Thyroid gland (tissue), 4 donors: ENCODE data around the gene PPP2R5C. TPM values are rescaled to one million over a fixed set of nuclear protein-coding genes. Genes with fewer than 3 reads are reported as not detected.

ENCODE experiments used
- DNase-seq, 2 donors: peaks; one replicate each; pipeline ENCODE4 v3.0.0-alpha.2; 2019
- H3K27ac ChIP-seq, 3 donors: fragments of 200-600 bp; sonication (generic); 1 replicate in 2 of 3; 2 replicates in 1 of 3; pipeline ENCODE4 v1.5.1; 2016 to 2019; ENCODE audit warnings: mild to moderate bottlenecking in 1 of 3, moderate library complexity in 1 of 3
- H3K27me3 ChIP-seq: fragments of 200-600 bp; sonication (generic); one replicate; pipeline ENCODE4 v1.5.1; 2019
- H3K36me3 ChIP-seq, 2 donors: fragments of 200-600 bp; sonication (generic); one replicate each; pipeline ENCODE4 v1.5.1; 2016 to 2019
- H3K4me1 ChIP-seq, 2 donors: fragments of 200-600 bp; sonication (generic); one replicate each; pipeline ENCODE4 v1.5.1; 2017 to 2019
- H3K4me3 ChIP-seq, 3 donors: fragments of 200-600 bp; sonication (generic); replicated peaks in 1 of 3; 1 replicate in 2 of 3; 2 replicates in 1 of 3; pipeline ENCODE4 v1.5.1; 2016; ENCODE audit warnings: mild to moderate bottlenecking in 1 of 3
- H3K9me3 ChIP-seq: fragments of 200-600 bp; sonication (generic); one replicate; pipeline ENCODE4 v1.5.1; 2017
- POLR2A ChIP-seq, 2 donors: fragments of 450-650 bp; IDR thresholded peaks; one replicate each; pipeline ENCODE4 v1.6.1; 2017; ENCODE audit warnings: antibody characterized with exemption in 2 of 2, mild to moderate bottlenecking in 2 of 2, moderate library complexity in 1 of 2
- WGBS, 2 donors: methylation state at CpG; one replicate each; pipeline ENCODE4 v1.1.5; 2017; 5-methylcytosine and 5-hydroxymethylcytosine counted together
- intact Hi-C: fragments of 100-400 bp; cut with DNase I; formaldehyde crosslinking; loops from one replicate; pipeline ENCODE4 v1.15.1; 2023
- total RNA-seq, 4 donors: library from RNA; depleted of rRNA; stranded (reverse); fragments of >200 nt; gene quantifications; one replicate each; pipeline ENCODE4 v1.2.3, GENCODE V29; 2016
- TF ChIP-seq, protein P1 (sequence below), 6 experiments: fragments of 200-600 bp in 3 of 6; fragments of 450-650 bp in 3 of 6; sonication (generic) in 3 of 6; IDR thresholded peaks; one replicate each; pipeline ENCODE4 v1.5.1; 2016 to 2019; ENCODE audit warnings: antibody characterized with exemption in 6 of 6, mild to moderate bottlenecking in 2 of 6, inconsistent platforms in 1 of 6, moderate library complexity in 1 of 6

PPP2R5C gene
- total RNA-seq, 4 donors from 2014 or later, result 105 to 209 (median 141) TPM

DNA sequence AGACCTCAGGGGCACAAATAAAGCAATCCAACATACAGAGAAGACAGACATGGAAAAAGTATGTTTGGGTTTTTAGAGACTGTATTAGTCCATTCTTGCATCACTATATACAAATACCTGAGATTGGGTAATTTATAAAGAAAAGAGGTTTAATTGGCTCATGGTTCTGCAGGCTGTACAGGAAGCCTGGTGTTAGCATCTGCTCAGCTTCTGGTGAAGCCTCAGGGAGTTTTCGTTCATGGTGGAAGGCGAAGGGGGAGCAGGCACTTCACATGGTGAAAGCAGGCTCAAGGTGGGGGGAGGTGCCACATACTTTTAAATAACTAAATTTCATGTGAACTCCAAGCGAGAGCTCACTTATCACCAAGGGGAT lies 3.7 kb upstream of the PPP2R5C start:
- H3K4me1 ChIP-seq, result peaks cover 5 to 9% of the 10 kb centered on the region in 2 donors
- no peak overlapping the region for H3K4me3 ChIP-seq
- 89 to 96% methylated on average over 3 of the region's 3 CpGs for WGBS, 2 donors
- H3K9me3 ChIP-seq, result no peaks in the 10 kb centered on the region
- intact Hi-C loops, result loop anchor here (5.0 kb wide), 1 partner anchor 51 kb away; no protein-coding TSS in a partner anchor
- TF ChIP-seq, protein P1, sequence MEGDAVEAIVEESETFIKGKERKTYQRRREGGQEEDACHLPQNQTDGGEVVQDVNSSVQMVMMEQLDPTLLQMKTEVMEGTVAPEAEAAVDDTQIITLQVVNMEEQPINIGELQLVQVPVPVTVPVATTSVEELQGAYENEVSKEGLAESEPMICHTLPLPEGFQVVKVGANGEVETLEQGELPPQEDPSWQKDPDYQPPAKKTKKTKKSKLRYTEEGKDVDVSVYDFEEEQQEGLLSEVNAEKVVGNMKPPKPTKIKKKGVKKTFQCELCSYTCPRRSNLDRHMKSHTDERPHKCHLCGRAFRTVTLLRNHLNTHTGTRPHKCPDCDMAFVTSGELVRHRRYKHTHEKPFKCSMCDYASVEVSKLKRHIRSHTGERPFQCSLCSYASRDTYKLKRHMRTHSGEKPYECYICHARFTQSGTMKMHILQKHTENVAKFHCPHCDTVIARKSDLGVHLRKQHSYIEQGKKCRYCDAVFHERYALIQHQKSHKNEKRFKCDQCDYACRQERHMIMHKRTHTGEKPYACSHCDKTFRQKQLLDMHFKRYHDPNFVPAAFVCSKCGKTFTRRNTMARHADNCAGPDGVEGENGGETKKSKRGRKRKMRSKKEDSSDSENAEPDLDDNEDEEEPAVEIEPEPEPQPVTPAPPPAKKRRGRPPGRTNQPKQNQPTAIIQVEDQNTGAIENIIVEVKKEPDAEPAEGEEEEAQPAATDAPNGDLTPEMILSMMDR (IDR thresholded peaks at IDR 0.05), result no peak
- no peak for TF ChIP-seq POLR2A (IDR thresholded peaks at IDR 0.05)
- H3K27me3 ChIP-seq, result no peaks in the 10 kb centered on the region
- no peak for DNase-seq
- H3K36me3 ChIP-seq, result no peaks in the 10 kb centered on the region
- no peak overlapping the region for H3K27ac ChIP-seq

DNA sequence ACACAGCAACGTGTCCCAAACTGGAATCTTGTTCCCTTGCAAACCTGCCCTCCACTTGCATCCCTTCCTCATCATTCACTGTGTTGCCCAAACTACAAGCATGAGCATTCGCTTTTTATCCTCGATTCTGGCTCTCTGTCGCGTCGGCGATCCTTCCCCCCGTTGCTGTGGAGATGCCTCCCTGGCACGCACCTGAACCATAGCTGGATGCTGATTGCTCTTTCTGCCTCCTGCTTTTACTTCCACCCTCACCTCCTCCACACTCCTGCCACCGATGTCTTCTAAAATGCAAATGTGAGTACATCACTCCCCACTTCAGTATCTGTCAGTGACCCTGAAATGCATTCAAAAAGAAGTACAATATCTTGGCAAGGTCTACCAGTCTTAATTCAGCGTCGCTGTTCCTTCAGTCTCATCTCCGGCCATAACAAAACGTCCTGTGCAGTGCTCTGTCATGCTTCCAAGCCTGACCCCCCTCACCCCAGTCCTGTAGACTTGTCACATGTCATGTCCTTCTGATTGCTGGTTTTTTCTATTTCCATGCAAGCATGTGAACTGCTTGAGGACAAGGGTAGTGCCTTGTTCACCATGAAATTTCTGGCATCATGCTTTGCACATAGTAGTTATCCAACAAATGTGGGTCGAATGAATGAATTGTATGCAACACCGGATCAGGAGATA lies 2.5 kb upstream of the PPP2R5C start:
- peaks cover 9 to 16% of the 10 kb centered on the region in 2 donors for H3K4me1 ChIP-seq
- no peak for TF ChIP-seq POLR2A (IDR thresholded peaks at IDR 0.05)
- TF ChIP-seq, protein P1 (IDR thresholded peaks at IDR 0.05), result no peak
- no peak overlapping the region for H3K27ac ChIP-seq
- intact Hi-C loops, result loop anchor here (5.0 kb wide), 1 partner anchor 52 kb away; no protein-coding TSS in a partner anchor
- WGBS, 2 donors, result 84 to 86% methylated on average over 16 of the region's 16 CpGs
- no peak overlapping the region for H3K4me3 ChIP-seq
- no peaks in the 10 kb centered on the region for H3K36me3 ChIP-seq
- DNase-seq, result no peak
- no peaks in the 10 kb centered on the region for H3K9me3 ChIP-seq
- no peaks in the 10 kb centered on the region for H3K27me3 ChIP-seq

DNA sequence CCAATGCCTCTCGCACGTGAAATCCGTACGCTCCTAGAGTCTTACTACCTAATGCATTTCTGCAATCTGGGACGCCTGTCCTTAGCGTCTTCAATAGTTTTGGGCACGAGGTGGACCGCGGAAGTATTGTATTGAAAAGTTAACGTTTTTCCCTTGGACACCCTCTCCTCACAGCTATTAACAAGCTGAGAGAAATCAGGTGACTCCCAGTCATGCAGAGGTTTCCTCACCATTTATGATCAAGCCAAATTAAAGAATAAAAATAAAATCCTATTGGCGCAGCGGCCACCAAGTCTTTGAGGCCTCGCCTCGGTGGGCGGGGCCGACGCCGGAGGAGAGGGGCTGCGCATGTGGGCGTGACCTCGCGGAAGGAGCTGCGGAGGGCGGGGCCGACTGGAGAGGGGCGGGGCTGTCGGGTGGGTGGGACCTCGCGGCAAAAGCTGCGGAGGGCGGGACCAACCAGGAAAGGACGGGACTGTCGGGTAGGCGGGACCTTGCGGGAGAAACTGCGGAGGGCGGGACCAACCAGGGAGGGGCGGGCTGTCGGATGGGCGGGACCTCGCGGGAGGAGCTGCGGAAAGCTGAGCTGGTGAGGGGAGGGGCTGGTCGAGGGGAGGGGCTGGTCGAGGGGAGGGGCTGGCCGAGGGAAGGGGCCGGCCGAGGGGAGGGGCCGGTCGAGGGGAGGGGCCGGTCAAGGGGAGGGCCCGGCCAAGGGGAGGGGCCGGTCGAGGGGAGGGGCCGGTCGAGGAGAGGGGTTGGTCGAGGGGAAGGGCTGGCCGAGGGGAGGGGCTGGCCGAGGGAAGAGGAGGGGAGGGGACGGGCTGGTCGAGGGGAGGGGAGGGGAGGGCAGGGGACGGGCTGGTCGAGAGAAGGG lies 1.1 kb upstream of the PPP2R5C start:
- H3K4me1 ChIP-seq, result peaks cover 9 to 30% of the 10 kb centered on the region in 2 donors
- TF ChIP-seq POLR2A (IDR thresholded peaks at IDR 0.05), result peak in 1 of 2 donors; percentile 34
- TF ChIP-seq, protein P1 (IDR thresholded peaks at IDR 0.05), result no peak
- intact Hi-C loops, result no loop called here
- 5 to 7% methylated on average over 20 to 28 of the region's 63 CpGs for WGBS, 2 donors
- no peaks in the 10 kb centered on the region for H3K36me3 ChIP-seq
- peak overlapping the region in 1 of 3 donors; percentile 89 for H3K4me3 ChIP-seq
- no peaks in the 10 kb centered on the region for H3K9me3 ChIP-seq
- peak; percentile 97 for DNase-seq
- H3K27ac ChIP-seq, result peak overlapping the region in 2 of 3 donors; percentile 85 to 98
- no peaks in the 10 kb centered on the region for H3K27me3 ChIP-seq

DNA sequence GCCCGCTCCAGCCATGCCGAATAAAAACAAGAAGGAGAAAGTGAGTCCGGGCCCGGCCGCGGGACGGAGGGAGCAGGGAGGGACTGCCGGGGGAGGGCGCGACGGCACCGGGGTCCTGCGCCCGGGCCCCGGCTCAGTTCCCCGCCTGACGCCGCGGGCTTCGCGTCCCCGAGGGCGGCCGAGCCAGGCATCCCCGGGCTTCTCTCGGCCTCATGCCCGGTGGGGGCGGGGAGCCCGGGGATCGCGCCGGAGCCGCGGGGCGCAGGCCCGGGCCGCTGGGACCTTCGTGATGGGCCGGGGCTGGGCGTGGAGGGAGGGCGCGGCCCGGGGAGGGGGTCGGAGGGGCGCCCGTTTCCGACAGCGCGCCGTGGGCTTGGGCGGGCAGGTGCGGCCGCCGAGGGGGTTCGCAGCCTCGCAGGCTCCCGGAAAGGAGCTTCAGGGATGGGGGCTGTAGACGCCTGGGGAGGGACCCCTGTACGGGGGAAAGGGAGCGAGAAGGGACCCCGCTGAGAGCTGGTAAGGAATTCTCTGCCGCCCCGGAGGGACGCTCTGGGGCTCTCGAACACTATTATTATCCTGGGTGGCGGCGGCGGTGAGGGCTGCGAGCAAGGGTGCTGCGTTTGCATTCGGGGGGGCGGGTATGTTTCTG lies 496 bp downstream of the PPP2R5C start:
- intact Hi-C loops, result no loop called here
- H3K4me3 ChIP-seq, result peak overlapping the region; percentile 11 to 93 (median 43)
- H3K9me3 ChIP-seq, result no peaks in the 10 kb centered on the region
- no peaks in the 10 kb centered on the region for H3K27me3 ChIP-seq
- 0 to 3% methylated on average over 5 to 16 of the region's 72 CpGs for WGBS, 2 donors
- H3K27ac ChIP-seq, result peak overlapping the region in 2 of 3 donors; percentile 31 to 65
- TF ChIP-seq, protein P1 (IDR thresholded peaks at IDR 0.05), result no peak
- TF ChIP-seq POLR2A (IDR thresholded peaks at IDR 0.05), result no peak
- peak; percentile 62 to 63 for DNase-seq
- H3K4me1 ChIP-seq, result peaks cover 9 to 37% of the 10 kb centered on the region in 2 donors
- H3K36me3 ChIP-seq, result no peaks in the 10 kb centered on the region
